ENCODE measurements around the gene RSU1. TPM values are rescaled to one million over a fixed set of nuclear protein-coding genes. Genes with fewer than 3 reads are reported as not detected.

RSU1 gene
- total RNA-seq, 1 donor from 2014 or later: 142 TPM

- H3K4me1 ChIP-seq (ENCODE audit: insufficient read depth, low read length): peaks cover 16% of the 10 kb centered on the region
- H3K4me3 ChIP-seq (ENCODE audit: insufficient read depth, low read depth, low read length): no peak overlapping the region
These were observed 168.9 kb downstream of the RSU1 start for GRCh38 chr10:16648366-16648765.

GRCh38 chr10:16646181-16647059 lies 170.8 kb downstream of the RSU1 start:
- FAIRE-seq: no peak
- no peaks in the 10 kb centered on the region for H3K9me3 ChIP-seq (ENCODE audit: insufficient read depth, low read depth, low read length)
- no peaks in the 10 kb centered on the region for H3K27me3 ChIP-seq (ENCODE audit: insufficient read depth, low read length)
- H3K4me1 Mint-ChIP-seq (ENCODE audit: low read depth, unreplicated experiment): peaks cover 12% of the 10 kb centered on the region
- H3K4me1 ChIP-seq (ENCODE audit: insufficient read depth, low read length): peaks cover 16% of the 10 kb centered on the region
- peak; percentile 78 for DNase-seq (ENCODE audit: low read depth)
- H3K36me3 ChIP-seq (ENCODE audit: insufficient read depth, low read length): no peaks in the 10 kb centered on the region
- H3K9me3 Mint-ChIP-seq (ENCODE audit: unreplicated experiment): no peaks in the 10 kb centered on the region
- H3K27ac ChIP-seq (ENCODE audit: low read depth, low read length): peak overlapping the region; percentile 3
- no peak for TF ChIP-seq CTCF (IDR thresholded peaks at IDR 0.05; ENCODE audit: insufficient read depth, low read depth, low read length)
- TF ChIP-seq EZH2 (IDR thresholded peaks at IDR 0.05; ENCODE audit: insufficient read depth, low read length): no peak
- H3K9ac ChIP-seq (ENCODE audit: low read length): no peak overlapping the region
- no peaks in the 10 kb centered on the region for H3K36me3 Mint-ChIP-seq (ENCODE audit: low read depth, unreplicated experiment)
- no peaks in the 10 kb centered on the region for H3K27me3 Mint-ChIP-seq (ENCODE audit: low read depth, unreplicated experiment)
- H3K4me2 ChIP-seq (ENCODE audit: low read length): no peak overlapping the region
- H3K4me3 Mint-ChIP-seq (ENCODE audit: unreplicated experiment): no peak overlapping the region
- H3K27ac Mint-ChIP-seq (ENCODE audit: unreplicated experiment): no peak overlapping the region
- peaks cover 10% of the 10 kb centered on the region for H3K79me2 ChIP-seq (ENCODE audit: insufficient read depth, low read length)
- H2AFZ ChIP-seq (ENCODE audit: low read depth, low read length): no peak overlapping the region
- H4K20me1 ChIP-seq (ENCODE audit: insufficient read depth, low read length): peaks cover 59% of the 10 kb centered on the region
- H3K4me3 ChIP-seq (ENCODE audit: insufficient read depth, low read depth, low read length): no peak overlapping the region

More at GRCh38 chr10:16648366-16648765, 168.9 kb downstream of the RSU1 start:
- Histone ChIP-seq H3K36me3 (ENCODE audit: insufficient read depth, low read length) (no peaks in the 10 kb centered on the region), H3K4me2 (ENCODE audit: low read length) (no peak overlapping the region), H2AFZ (ENCODE audit: low read depth, low read length) (no peak overlapping the region), H3K27me3 (ENCODE audit: insufficient read depth, low read length) (no peaks in the 10 kb centered on the region), H4K20me1 (ENCODE audit: insufficient read depth, low read length) (peaks cover 67% of the 10 kb centered on the region), H3K9ac (ENCODE audit: low read length) (no peak overlapping the region), H3K79me2 (ENCODE audit: insufficient read depth, low read length) (peaks cover 10% of the 10 kb centered on the region), H3K27ac (ENCODE audit: low read depth, low read length) (no peak overlapping the region), H3K9me3 (ENCODE audit: insufficient read depth, low read depth, low read length) (no peaks in the 10 kb centered on the region)
- H3K4me3 Mint-ChIP-seq (ENCODE audit: unreplicated experiment): no peak overlapping the region
- H3K27ac Mint-ChIP-seq (ENCODE audit: unreplicated experiment): no peak overlapping the region
- TF ChIP-seq CTCF (IDR thresholded peaks at IDR 0.05; ENCODE audit: insufficient read depth, low read depth, low read length) (no peak), EZH2 (IDR thresholded peaks at IDR 0.05; ENCODE audit: insufficient read depth, low read length) (no peak)
- H3K9me3 Mint-ChIP-seq (ENCODE audit: unreplicated experiment): no peaks in the 10 kb centered on the region
- H3K36me3 Mint-ChIP-seq (ENCODE audit: low read depth, unreplicated experiment): no peaks in the 10 kb centered on the region
- no peaks in the 10 kb centered on the region for H3K27me3 Mint-ChIP-seq (ENCODE audit: low read depth, unreplicated experiment)
- FAIRE-seq (no peak), DNase-seq (ENCODE audit: low read depth) (no peak)
- peaks cover 14% of the 10 kb centered on the region for H3K4me1 Mint-ChIP-seq (ENCODE audit: low read depth, unreplicated experiment)

GRCh38 chr10:16644146-16644545 lies 173.1 kb downstream of the RSU1 start:
- DNase-seq (ENCODE audit: low read depth) (peak; percentile 55), FAIRE-seq (no peak)
- Histone ChIP-seq H3K79me2 (ENCODE audit: insufficient read depth, low read length) (peaks cover 15% of the 10 kb centered on the region), H3K4me2 (ENCODE audit: low read length) (peak overlapping the region; percentile 45), H2AFZ (ENCODE audit: low read depth, low read length) (no peak overlapping the region), H3K36me3 (ENCODE audit: insufficient read depth, low read length) (no peaks in the 10 kb centered on the region), H3K9me3 (ENCODE audit: insufficient read depth, low read depth, low read length) (no peaks in the 10 kb centered on the region), H4K20me1 (ENCODE audit: insufficient read depth, low read length) (peaks cover 70% of the 10 kb centered on the region), H3K27me3 (ENCODE audit: insufficient read depth, low read length) (no peaks in the 10 kb centered on the region), H3K4me3 (ENCODE audit: insufficient read depth, low read depth, low read length) (no peak overlapping the region), H3K4me1 (ENCODE audit: insufficient read depth, low read length) (peaks cover 16% of the 10 kb centered on the region), H3K9ac (ENCODE audit: low read length) (no peak overlapping the region), H3K27ac (ENCODE audit: low read depth, low read length) (no peak overlapping the region)
- Mint-ChIP-seq H3K9me3 (ENCODE audit: unreplicated experiment) (no peaks in the 10 kb centered on the region), H3K27ac (ENCODE audit: unreplicated experiment) (no peak overlapping the region), H3K36me3 (ENCODE audit: low read depth, unreplicated experiment) (no peaks in the 10 kb centered on the region), H3K4me3 (ENCODE audit: unreplicated experiment) (no peak overlapping the region), H3K4me1 (ENCODE audit: low read depth, unreplicated experiment) (peaks cover 12% of the 10 kb centered on the region), H3K27me3 (ENCODE audit: low read depth, unreplicated experiment) (no peaks in the 10 kb centered on the region)
- TF ChIP-seq CTCF (IDR thresholded peaks at IDR 0.05; ENCODE audit: insufficient read depth, low read depth, low read length) (no peak), EZH2 (IDR thresholded peaks at IDR 0.05; ENCODE audit: insufficient read depth, low read length) (no peak)

Data from astrocyte (in vitro differentiated cells and primary cell).